HUES6 (cell line): ENCODE results near the gene NEXN.

Source experiments
- H3K27ac ChIP-seq: 2 replicates; pipeline ENCODE4 v1.7.0; 2013; ENCODE audit warnings: low read depth, mild to moderate bottlenecking, low read length, inconsistent platforms
- H3K27me3 ChIP-seq: 2 replicates; pipeline ENCODE4 v1.6.1; 2013; ENCODE audit warnings: low read length; ENCODE audit not compliant: control insufficient read depth, insufficient read depth
- H3K36me3 ChIP-seq: 2 replicates; pipeline ENCODE4 v1.6.1; 2013; ENCODE audit warnings: low read length; ENCODE audit not compliant: control insufficient read depth, insufficient read depth
- H3K4me1 ChIP-seq: 2 replicates; pipeline ENCODE4 v1.6.1; 2013; ENCODE audit warnings: low read length; ENCODE audit not compliant: control insufficient read depth, insufficient read depth
- H3K4me3 ChIP-seq: 2 replicates; pipeline ENCODE4 v1.5.1; 2013; ENCODE audit warnings: low read depth, low read length
- H3K9ac ChIP-seq: one replicate; pipeline ENCODE4 v1.6.1; 2013; ENCODE audit warnings: mild to moderate bottlenecking, low read length
- H3K9me3 ChIP-seq: 2 replicates; pipeline ENCODE4 v1.6.1; 2013; ENCODE audit warnings: low read depth, low read length; ENCODE audit not compliant: control insufficient read depth, insufficient read depth

Gene NEXN

DNA sequence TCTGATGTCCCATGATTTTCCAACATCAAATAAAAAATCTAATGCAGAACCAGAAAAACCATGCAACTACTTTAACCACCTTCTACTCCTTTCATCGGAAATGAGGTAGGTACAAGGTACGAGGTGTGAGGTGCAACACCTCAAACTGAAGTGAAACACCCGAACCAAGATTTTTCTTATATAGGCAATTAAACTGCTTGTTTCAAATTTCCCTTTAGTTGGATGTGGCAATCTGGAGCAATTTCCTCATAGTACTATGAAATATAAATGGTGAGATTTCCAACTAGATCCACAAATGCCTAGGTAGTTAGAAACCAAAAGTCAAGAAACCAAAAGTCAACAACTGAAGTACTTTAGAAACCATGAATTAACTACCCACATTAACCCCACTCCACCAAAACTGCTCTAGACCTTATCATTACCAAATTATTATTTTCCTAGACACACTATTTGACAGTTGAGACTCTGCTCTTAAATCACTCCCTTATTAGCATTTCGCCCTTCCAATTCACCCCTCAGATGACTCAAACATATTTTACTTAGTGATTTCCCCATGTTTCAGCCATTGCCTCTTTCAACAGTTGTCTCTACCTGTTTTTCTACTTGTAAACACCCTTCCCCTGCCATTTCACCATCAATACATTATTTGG, 52.6 kb downstream of the NEXN start:
- no peak overlapping the region for H3K9ac ChIP-seq
- H3K4me3 ChIP-seq = no peak overlapping the region
- no peaks in the 10 kb centered on the region for H3K9me3 ChIP-seq
- H3K27me3 ChIP-seq = no peaks in the 10 kb centered on the region
- H3K36me3 ChIP-seq = peaks cover 42% of the 10 kb centered on the region
- H3K4me1 ChIP-seq = no peaks in the 10 kb centered on the region
- H3K27ac ChIP-seq = no peak overlapping the region

DNA sequence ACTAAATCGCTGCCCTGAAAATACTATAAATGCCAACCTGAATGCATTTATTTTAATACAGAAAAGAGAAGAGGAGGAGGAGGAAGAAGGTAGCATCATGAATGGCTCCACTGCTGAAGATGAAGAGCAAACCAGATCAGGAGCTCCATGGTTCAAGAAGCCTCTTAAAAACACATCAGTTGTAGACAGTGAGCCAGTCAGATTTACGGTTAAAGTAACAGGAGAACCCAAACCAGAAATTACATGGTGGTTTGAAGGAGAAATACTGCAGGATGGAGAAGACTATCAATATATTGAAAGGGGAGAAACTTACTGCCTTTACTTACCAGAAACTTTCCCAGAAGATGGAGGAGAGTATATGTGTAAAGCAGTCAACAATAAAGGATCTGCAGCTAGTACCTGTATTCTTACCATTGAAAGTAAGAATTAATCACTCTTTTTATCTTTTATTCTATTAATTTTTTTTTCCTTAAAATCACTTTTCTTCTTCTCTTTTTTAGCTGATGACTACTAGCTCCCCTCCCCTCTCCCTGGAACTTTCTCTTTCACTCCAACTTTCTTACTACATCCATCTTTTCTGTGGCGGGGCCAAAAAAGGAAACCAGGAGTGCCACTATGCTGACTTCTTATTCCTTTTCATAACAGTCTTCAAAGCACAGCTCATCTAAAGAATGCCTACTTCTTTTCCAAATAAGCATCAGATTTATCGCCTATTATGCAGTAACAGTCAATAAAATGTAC, 54.1 kb downstream of the NEXN start:
- no peaks in the 10 kb centered on the region for H3K4me1 ChIP-seq
- no peaks in the 10 kb centered on the region for H3K27me3 ChIP-seq
- H3K9me3 ChIP-seq = no peaks in the 10 kb centered on the region
- H3K4me3 ChIP-seq = no peak overlapping the region
- no peak overlapping the region for H3K27ac ChIP-seq
- no peak overlapping the region for H3K9ac ChIP-seq
- peaks cover 57% of the 10 kb centered on the region for H3K36me3 ChIP-seq

DNA sequence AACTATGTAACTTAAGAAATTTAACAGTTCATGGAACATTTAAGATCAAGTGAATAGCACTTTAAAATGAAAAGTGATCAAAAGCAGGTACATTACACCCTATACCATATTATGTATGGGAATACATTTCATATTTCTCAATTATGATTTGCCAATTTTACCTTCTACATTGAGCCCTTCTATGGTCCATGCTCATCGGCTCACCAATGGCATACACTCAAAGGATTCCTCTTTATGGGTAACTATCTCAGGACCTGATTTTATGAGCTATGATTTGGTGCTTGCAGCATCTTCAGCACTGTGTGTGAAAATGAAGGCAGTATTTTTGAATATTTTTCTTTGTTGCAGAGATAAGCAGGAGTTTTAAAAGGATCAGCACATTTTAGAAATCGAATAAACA, 56.9 kb downstream of the NEXN start:
- Histone ChIP-seq H3K36me3 (peaks cover 85% of the 10 kb centered on the region), H3K27me3 (no peaks in the 10 kb centered on the region), H3K4me1 (no peaks in the 10 kb centered on the region; the same call in 1 of the 2 replicates), H3K27ac (no peak overlapping the region), H3K9ac (no peak overlapping the region), H3K9me3 (no peaks in the 10 kb centered on the region), H3K4me3 (no peak overlapping the region)

DNA sequence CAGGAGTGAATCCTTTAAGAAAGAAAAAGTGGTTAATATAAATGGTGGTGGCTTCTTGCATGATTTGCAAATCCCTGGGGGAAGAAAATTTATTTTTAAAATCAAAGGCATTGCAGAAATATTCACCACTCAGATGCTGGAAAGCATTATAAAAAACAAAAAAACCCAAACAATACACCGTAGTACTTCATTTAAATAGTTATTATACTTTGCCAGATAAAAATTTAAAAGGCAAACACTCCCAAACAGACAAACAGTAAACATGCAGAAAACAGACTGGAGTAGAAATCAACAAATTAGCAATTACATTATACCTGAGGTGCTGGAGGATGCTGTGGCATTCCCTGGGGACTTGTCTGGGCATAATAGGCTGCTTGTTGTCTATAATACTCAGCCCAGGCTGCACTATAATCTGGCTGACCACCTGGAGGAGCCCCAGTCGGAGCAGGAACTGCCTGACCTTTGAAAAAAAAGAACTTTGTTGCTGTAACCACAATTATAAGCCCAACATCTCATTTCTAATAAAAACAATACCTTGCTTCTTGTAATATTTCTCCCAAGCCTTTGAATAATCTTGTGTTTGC, 60.5 kb downstream of the NEXN start:
- Histone ChIP-seq H3K4me3 (no peak overlapping the region), H3K9ac (no peak overlapping the region), H3K27me3 (no peaks in the 10 kb centered on the region), H3K36me3 (peaks cover 98% of the 10 kb centered on the region), H3K27ac (peak overlapping the region; percentile 47; the same call in 1 of the 2 replicates), H3K9me3 (no peaks in the 10 kb centered on the region), H3K4me1 (no peaks in the 10 kb centered on the region; the same call in 1 of the 2 replicates)

DNA sequence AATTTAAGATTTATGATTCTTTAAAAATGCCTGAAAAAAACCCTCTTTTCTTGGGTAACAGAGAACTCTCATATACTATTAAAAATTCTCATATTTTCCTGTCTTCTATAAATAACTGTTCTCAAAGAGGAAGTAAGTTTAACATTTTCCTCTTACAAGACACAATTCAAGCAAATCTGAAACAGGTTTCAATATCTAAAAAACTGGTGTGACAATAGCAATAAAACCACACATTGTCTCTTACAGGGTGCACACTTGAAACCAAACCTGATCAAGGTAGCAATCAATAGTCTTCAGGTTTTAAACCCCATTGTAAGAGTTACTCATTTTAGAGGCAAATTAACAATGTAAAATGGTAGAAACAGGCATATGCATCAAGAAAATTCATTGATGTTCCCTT, 62.4 kb downstream of the NEXN start:
- Histone ChIP-seq H3K27ac (no peak overlapping the region), H3K9me3 (no peaks in the 10 kb centered on the region), H3K4me1 (no peaks in the 10 kb centered on the region; the same call in 1 of the 2 replicates), H3K4me3 (no peak overlapping the region), H3K27me3 (no peaks in the 10 kb centered on the region), H3K36me3 (peaks cover 99% of the 10 kb centered on the region), H3K9ac (no peak overlapping the region)

DNA sequence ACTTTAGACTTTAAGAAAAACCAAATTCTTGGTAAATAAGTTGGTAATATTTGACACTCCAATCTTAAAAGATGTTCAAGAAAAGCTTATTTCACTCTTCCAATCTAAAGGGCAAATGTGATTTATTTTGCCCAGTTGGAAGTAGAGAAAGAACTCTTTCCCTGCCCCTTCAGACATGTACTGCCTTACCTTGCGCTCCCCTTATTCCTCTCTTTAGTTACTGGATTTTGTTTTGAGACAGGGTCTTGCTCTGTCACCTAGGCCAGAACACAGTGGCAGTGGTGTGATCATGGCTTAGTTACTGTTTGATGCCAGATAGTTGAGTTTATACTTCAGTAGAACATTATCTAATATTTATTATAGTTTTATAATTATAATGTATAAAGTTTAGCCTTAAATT, 62.9 kb downstream of the NEXN start:
- peaks cover 99% of the 10 kb centered on the region for H3K36me3 ChIP-seq
- no peaks in the 10 kb centered on the region for H3K27me3 ChIP-seq
- H3K27ac ChIP-seq = no peak overlapping the region
- no peaks in the 10 kb centered on the region; the same call in 1 of the 2 replicates for H3K4me1 ChIP-seq
- no peaks in the 10 kb centered on the region for H3K9me3 ChIP-seq
- H3K9ac ChIP-seq = no peak overlapping the region
- H3K4me3 ChIP-seq = no peak overlapping the region

DNA sequence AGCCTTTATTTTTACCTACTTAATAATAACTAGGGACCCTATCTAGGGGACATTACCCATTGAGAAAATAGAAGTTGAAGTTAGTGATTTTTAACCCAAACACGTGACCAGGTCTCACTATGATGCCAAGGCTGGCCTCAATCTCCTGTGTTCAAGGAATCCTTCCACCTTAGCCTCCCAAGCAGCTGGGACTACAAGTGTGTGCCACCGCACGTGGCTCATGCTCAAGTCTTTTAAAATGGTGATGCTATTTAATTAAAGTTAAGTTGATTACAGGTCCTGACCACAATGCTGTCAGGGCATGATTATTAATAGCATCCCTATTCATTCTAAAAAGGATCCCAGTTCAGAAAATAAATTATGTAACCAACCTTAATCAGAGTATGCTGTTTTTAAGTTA, 65.5 kb downstream of the NEXN start:
- Histone ChIP-seq H3K27ac (no peak overlapping the region), H3K36me3 (peaks cover 99% of the 10 kb centered on the region), H3K4me3 (no peak overlapping the region), H3K9ac (no peak overlapping the region), H3K9me3 (no peaks in the 10 kb centered on the region), H3K4me1 (no peaks in the 10 kb centered on the region; the same call in 1 of the 2 replicates), H3K27me3 (no peaks in the 10 kb centered on the region)

DNA sequence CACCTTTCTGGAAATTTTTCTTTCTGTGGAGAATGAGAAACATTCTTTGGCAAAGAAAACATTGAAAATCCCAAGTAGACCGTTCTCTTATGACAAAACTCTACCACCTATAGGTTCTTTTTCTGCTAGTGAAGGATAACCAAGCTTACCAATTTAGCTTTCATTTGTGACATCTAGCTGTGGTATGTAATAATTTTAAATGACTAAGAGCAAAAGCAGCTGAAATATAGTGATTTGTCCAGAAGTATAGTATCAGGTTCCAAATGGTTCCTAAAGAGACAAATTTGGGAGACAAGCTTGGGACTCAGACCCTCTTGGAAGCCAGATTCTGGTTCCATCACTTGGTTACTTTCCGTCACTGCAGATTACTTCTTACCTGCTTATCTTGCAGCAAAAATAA, 66.1 kb downstream of the NEXN start:
- H3K36me3 ChIP-seq = peaks cover 99% of the 10 kb centered on the region
- H3K4me3 ChIP-seq = no peak overlapping the region
- H3K9ac ChIP-seq = no peak overlapping the region
- H3K27me3 ChIP-seq = no peaks in the 10 kb centered on the region
- no peak overlapping the region for H3K27ac ChIP-seq
- H3K9me3 ChIP-seq = no peaks in the 10 kb centered on the region
- no peaks in the 10 kb centered on the region; the same call in 1 of the 2 replicates for H3K4me1 ChIP-seq

DNA sequence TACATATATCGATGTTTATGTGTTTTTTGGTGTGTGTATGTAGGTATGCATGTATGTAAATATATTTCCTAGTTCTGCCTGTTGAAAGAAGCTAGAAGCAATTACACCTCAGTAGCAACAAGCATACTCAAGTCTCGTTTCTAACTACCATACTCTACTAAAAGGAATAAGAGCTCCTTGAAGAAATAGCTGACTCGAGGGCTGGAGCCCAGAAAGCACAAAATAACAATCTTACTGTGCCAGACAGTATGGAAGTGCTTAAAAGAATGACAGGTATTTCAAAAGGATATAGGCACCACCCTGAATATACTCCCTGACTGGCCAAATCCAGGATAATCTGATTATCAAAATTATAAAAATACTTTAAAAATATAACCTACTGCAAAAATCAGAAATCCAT, 67.3 kb downstream of the NEXN start:
- peaks cover 99% of the 10 kb centered on the region for H3K36me3 ChIP-seq
- no peak overlapping the region for H3K9ac ChIP-seq

DNA sequence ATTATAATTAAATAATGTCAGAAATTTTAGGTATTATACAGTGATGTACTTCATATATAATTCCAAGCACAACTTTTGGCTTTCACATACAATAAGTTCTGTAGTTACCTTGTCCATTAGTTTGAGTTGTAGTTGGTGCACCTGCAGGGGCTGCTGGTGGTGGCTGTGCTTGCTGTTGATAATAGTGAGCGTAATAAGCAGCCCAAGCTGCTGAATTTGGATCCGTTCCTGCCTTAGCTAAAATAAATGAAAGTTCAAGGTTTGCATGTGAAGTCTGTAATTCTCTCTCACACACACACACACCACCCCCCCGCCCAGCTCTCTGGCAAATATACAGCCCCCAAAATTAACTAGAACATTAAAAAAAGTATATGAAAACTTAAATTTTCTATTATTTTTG, 68.0 kb downstream of the NEXN start:
- H3K27me3 ChIP-seq = no peaks in the 10 kb centered on the region
- peaks cover 99% of the 10 kb centered on the region for H3K36me3 ChIP-seq
- no peak overlapping the region for H3K4me3 ChIP-seq
- no peaks in the 10 kb centered on the region for H3K4me1 ChIP-seq
- H3K27ac ChIP-seq = no peak overlapping the region
- no peaks in the 10 kb centered on the region for H3K9me3 ChIP-seq
- H3K9ac ChIP-seq = no peak overlapping the region

More for the DNA sequence above, 67.3 kb downstream of the NEXN start:
- Histone ChIP-seq H3K4me1 (no peaks in the 10 kb centered on the region), H3K27me3 (no peaks in the 10 kb centered on the region), H3K9me3 (no peaks in the 10 kb centered on the region), H3K27ac (no peak overlapping the region), H3K4me3 (no peak overlapping the region)

DNA sequence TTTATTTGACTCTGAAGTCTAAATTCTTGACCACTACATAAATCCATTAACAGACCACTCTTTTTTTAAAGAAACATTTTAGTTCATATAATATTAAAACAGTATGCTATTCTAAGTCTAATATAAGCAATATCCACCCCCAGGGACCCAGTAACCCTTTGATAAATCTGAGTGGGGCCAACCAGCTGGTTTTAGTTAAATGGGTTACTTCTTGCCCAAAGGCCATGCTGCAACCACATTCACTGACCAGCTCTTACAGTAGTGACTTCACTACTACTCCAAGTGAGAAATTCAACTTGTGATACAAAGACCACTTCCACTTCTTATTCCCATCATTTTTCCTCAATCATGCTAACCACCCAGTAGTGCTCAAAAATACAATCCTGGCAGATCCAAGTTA, 70.0 kb downstream of the NEXN start:
- Histone ChIP-seq H3K9me3 (no peaks in the 10 kb centered on the region), H3K4me1 (no peaks in the 10 kb centered on the region), H3K27me3 (no peaks in the 10 kb centered on the region), H3K9ac (no peak overlapping the region), H3K4me3 (no peak overlapping the region), H3K36me3 (peaks cover 100% of the 10 kb centered on the region), H3K27ac (no peak overlapping the region)
